HFF-Myc (cell line): ENCODE data around the gene BPIFB3.

Experiments
- DNase-seq: peaks from one replicate; pipeline ENCODE4 v3.0.0-alpha.2; 2011; ENCODE audit warnings: low read depth; ENCODE audit errors: extremely low read depth
- H3K4me3 ChIP-seq: replicated peaks from 2 replicates; pipeline ENCODE4 v1.5.1; 2011; ENCODE audit warnings: low read depth, mild to moderate bottlenecking, control low read depth, low read length
- CTCF ChIP-seq: IDR thresholded peaks from 2 replicates; pipeline ENCODE4 v1.5.1; 2012; ENCODE audit warnings: mild to moderate bottlenecking, low read depth, low read length, control low read depth; ENCODE audit errors: missing control alignments

The BPIFB3 gene

GRCh38 chr20:33059136-33059535 is 5.4 kb downstream of the BPIFB3 start:
- no peak for TF ChIP-seq CTCF
- no peak for DNase-seq
- no peak overlapping the region for H3K4me3 ChIP-seq

GRCh38 chr20:33059741-33060390 is 6.2 kb downstream of the BPIFB3 start:
- no peak for TF ChIP-seq CTCF
- DNase-seq = no peak

GRCh38 chr20:33061658-33062028 is 7.9 kb downstream of the BPIFB3 start:
- H3K4me3 ChIP-seq = no peak overlapping the region
- no peak for DNase-seq
- TF ChIP-seq CTCF = no peak

More at GRCh38 chr20:33059741-33060390, 6.2 kb downstream of the BPIFB3 start:
- no peak overlapping the region for H3K4me3 ChIP-seq

GRCh38 chr20:33062105-33062824 is 8.6 kb downstream of the BPIFB3 start:
- TF ChIP-seq CTCF = no peak
- H3K4me3 ChIP-seq = no peak overlapping the region
- no peak for DNase-seq

- H3K4me3 ChIP-seq = no peak overlapping the region
- no peak for DNase-seq
- no peak for TF ChIP-seq CTCF
Observed at GRCh38 chr20:33062825-33063149, 9.1 kb downstream of the BPIFB3 start.

GRCh38 chr20:33063271-33063670 is 9.6 kb downstream of the BPIFB3 start:
- DNase-seq = no peak
- H3K4me3 ChIP-seq = no peak overlapping the region
- TF ChIP-seq CTCF = no peak
